Measurements from ENCODE around the gene SH2D7.

The SH2D7 gene

GRCh38 chr15:78103406-78104118 lies 11.2 kb downstream of the SH2D7 start:
- no peak for TF ChIP-seq CSDC2 (CRISPR knock-in tag; IDR thresholded peaks at IDR 0.05)
- TF ChIP-seq ZNF8 (CRISPR knock-in tag; IDR thresholded peaks at IDR 0.05) = no peak
- TF ChIP-seq TCF4 (CRISPR knock-in tag; IDR thresholded peaks at IDR 0.05; ENCODE audit: borderline replicate concordance) = no peak
- no peak for TF ChIP-seq ZNF565 (CRISPR knock-in tag; conservative IDR thresholded peaks at IDR 0.05; ENCODE audit: low read depth)
- TF ChIP-seq OSR1 (CRISPR knock-in tag; IDR thresholded peaks at IDR 0.05) = no peak
- no peak for TF ChIP-seq ZC3H10 (CRISPR knock-in tag; IDR thresholded peaks at IDR 0.05)
- TF ChIP-seq CREB5 (CRISPR knock-in tag; IDR thresholded peaks at IDR 0.05; ENCODE audit: low read depth) = no peak
- TF ChIP-seq SNAI2 (CRISPR knock-in tag; IDR thresholded peaks at IDR 0.05) = no peak
- TF ChIP-seq PPARA (CRISPR knock-in tag; IDR thresholded peaks at IDR 0.05; ENCODE audit: borderline replicate concordance) = no peak
- no peak for TF ChIP-seq TSHZ2 (CRISPR knock-in tag; IDR thresholded peaks at IDR 0.05)
- TF ChIP-seq RARB (CRISPR knock-in tag; IDR thresholded peaks at IDR 0.05) = no peak
- no peak for TF ChIP-seq ISL1 (CRISPR knock-in tag; IDR thresholded peaks at IDR 0.05)
- no peak for TF ChIP-seq ZFP3 (CRISPR knock-in tag; IDR thresholded peaks at IDR 0.05)
- TF ChIP-seq GLIS3 (CRISPR knock-in tag; IDR thresholded peaks at IDR 0.05) = no peak
- no peak for ATAC-seq

- no peak for ATAC-seq
- TF ChIP-seq TSHZ2 (CRISPR knock-in tag; IDR thresholded peaks at IDR 0.05) = no peak
- no peak for TF ChIP-seq TCF4 (CRISPR knock-in tag; IDR thresholded peaks at IDR 0.05; ENCODE audit: borderline replicate concordance)
- TF ChIP-seq PPARA (CRISPR knock-in tag; IDR thresholded peaks at IDR 0.05; ENCODE audit: borderline replicate concordance) = no peak
- no peak for TF ChIP-seq ESRRG (CRISPR knock-in tag; IDR thresholded peaks at IDR 0.05)
- no peak for TF ChIP-seq ZNF70 (CRISPR knock-in tag; IDR thresholded peaks at IDR 0.05)
- TF ChIP-seq SNAI2 (CRISPR knock-in tag; IDR thresholded peaks at IDR 0.05) = no peak
- TF ChIP-seq TOX (CRISPR knock-in tag; IDR thresholded peaks at IDR 0.05; ENCODE audit: borderline replicate concordance) = no peak
These were observed 11.7 kb downstream of the SH2D7 start for GRCh38 chr15:78104119-78104479.

- no peak for TF ChIP-seq CREB5 (CRISPR knock-in tag; IDR thresholded peaks at IDR 0.05; ENCODE audit: low read depth)
- TF ChIP-seq, protein P1, sequence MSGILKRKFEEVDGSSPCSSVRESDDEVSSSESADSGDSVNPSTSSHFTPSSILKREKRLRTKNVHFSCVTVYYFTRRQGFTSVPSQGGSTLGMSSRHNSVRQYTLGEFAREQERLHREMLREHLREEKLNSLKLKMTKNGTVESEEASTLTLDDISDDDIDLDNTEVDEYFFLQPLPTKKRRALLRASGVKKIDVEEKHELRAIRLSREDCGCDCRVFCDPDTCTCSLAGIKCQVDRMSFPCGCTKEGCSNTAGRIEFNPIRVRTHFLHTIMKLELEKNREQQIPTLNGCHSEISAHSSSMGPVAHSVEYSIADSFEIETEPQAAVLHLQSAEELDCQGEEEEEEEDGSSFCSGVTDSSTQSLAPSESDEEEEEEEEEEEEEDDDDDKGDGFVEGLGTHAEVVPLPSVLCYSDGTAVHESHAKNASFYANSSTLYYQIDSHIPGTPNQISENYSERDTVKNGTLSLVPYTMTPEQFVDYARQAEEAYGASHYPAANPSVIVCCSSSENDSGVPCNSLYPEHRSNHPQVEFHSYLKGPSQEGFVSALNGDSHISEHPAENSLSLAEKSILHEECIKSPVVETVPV (CRISPR knock-in tag; IDR thresholded peaks at IDR 0.05) = no peak
- no peak for TF ChIP-seq ZFP30 (CRISPR knock-in tag; IDR thresholded peaks at IDR 0.05)
- TF ChIP-seq GLIS3 (CRISPR knock-in tag; IDR thresholded peaks at IDR 0.05) = no peak
- no peak for TF ChIP-seq PPARA (CRISPR knock-in tag; IDR thresholded peaks at IDR 0.05; ENCODE audit: borderline replicate concordance)
- TF ChIP-seq TCF4 (CRISPR knock-in tag; IDR thresholded peaks at IDR 0.05; ENCODE audit: borderline replicate concordance) = no peak
- no peak for TF ChIP-seq POU6F1 (CRISPR knock-in tag; IDR thresholded peaks at IDR 0.05; ENCODE audit: borderline replicate concordance, low read depth)
- TF ChIP-seq ZNF565 (CRISPR knock-in tag; conservative IDR thresholded peaks at IDR 0.05; ENCODE audit: low read depth) = no peak
- TF ChIP-seq BACH2 (CRISPR knock-in tag; IDR thresholded peaks at IDR 0.05; ENCODE audit: borderline replicate concordance) = no peak
- TF ChIP-seq ZC3H10 (CRISPR knock-in tag; IDR thresholded peaks at IDR 0.05) = no peak
- ATAC-seq = no peak
These were observed 12.5 kb downstream of the SH2D7 start for GRCh38 chr15:78104566-78105475.
